SK-N-SH (cell line): Measurements from ENCODE around the gene BAIAP2.

Source experiments
- EP300 ChIP-seq, 2 experiments: IDR thresholded peaks; 2 replicates each; pipeline versions ENCODE4 v1.4.0 to v1.6.1; 2012; ENCODE audit warnings: borderline replicate concordance in 1 of 2, low read depth in 1 of 2, low read length in 1 of 2
- NFIC ChIP-seq: IDR thresholded peaks from 2 replicates; pipeline ENCODE4 v1.4.0; 2012; ENCODE audit warnings: borderline replicate concordance
- RAD21 ChIP-seq: IDR thresholded peaks from 2 replicates; pipeline ENCODE4 v1.6.1; 2012; ENCODE audit warnings: mild to moderate bottlenecking, low read length
- TF ChIP-seq, protein P1 (sequence below): IDR thresholded peaks from 2 replicates; pipeline ENCODE4 v1.6.1; 2012; ENCODE audit warnings: mild to moderate bottlenecking, low read depth, low read length, moderate library complexity
- TF ChIP-seq, protein P2 (sequence below): fragments of 200-600 bp; sonication (generic); IDR thresholded peaks from 2 replicates; pipeline ENCODE4 v1.6.1; 2017; ENCODE audit warnings: antibody characterized with exemption, mild to moderate bottlenecking, moderate library complexity
- TF ChIP-seq, protein P3 (sequence below): fragments of 150-350 bp; IDR thresholded peaks from 2 replicates; pipeline ENCODE4 v1.6.1; 2017; ENCODE audit warnings: antibody characterized with exemption, low read length, low read depth, borderline replicate concordance

- TF ChIP-seq, protein P1, sequence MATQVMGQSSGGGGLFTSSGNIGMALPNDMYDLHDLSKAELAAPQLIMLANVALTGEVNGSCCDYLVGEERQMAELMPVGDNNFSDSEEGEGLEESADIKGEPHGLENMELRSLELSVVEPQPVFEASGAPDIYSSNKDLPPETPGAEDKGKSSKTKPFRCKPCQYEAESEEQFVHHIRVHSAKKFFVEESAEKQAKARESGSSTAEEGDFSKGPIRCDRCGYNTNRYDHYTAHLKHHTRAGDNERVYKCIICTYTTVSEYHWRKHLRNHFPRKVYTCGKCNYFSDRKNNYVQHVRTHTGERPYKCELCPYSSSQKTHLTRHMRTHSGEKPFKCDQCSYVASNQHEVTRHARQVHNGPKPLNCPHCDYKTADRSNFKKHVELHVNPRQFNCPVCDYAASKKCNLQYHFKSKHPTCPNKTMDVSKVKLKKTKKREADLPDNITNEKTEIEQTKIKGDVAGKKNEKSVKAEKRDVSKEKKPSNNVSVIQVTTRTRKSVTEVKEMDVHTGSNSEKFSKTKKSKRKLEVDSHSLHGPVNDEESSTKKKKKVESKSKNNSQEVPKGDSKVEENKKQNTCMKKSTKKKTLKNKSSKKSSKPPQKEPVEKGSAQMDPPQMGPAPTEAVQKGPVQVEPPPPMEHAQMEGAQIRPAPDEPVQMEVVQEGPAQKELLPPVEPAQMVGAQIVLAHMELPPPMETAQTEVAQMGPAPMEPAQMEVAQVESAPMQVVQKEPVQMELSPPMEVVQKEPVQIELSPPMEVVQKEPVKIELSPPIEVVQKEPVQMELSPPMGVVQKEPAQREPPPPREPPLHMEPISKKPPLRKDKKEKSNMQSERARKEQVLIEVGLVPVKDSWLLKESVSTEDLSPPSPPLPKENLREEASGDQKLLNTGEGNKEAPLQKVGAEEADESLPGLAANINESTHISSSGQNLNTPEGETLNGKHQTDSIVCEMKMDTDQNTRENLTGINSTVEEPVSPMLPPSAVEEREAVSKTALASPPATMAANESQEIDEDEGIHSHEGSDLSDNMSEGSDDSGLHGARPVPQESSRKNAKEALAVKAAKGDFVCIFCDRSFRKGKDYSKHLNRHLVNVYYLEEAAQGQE, result no peak
- TF ChIP-seq, protein P2, sequence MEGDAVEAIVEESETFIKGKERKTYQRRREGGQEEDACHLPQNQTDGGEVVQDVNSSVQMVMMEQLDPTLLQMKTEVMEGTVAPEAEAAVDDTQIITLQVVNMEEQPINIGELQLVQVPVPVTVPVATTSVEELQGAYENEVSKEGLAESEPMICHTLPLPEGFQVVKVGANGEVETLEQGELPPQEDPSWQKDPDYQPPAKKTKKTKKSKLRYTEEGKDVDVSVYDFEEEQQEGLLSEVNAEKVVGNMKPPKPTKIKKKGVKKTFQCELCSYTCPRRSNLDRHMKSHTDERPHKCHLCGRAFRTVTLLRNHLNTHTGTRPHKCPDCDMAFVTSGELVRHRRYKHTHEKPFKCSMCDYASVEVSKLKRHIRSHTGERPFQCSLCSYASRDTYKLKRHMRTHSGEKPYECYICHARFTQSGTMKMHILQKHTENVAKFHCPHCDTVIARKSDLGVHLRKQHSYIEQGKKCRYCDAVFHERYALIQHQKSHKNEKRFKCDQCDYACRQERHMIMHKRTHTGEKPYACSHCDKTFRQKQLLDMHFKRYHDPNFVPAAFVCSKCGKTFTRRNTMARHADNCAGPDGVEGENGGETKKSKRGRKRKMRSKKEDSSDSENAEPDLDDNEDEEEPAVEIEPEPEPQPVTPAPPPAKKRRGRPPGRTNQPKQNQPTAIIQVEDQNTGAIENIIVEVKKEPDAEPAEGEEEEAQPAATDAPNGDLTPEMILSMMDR, result no peak
- TF ChIP-seq, protein P3, sequence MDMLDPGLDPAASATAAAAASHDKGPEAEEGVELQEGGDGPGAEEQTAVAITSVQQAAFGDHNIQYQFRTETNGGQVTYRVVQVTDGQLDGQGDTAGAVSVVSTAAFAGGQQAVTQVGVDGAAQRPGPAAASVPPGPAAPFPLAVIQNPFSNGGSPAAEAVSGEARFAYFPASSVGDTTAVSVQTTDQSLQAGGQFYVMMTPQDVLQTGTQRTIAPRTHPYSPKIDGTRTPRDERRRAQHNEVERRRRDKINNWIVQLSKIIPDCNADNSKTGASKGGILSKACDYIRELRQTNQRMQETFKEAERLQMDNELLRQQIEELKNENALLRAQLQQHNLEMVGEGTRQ, result no peak
- no peak for TF ChIP-seq NFIC
- TF ChIP-seq RAD21, result no peak
- no peak for TF ChIP-seq EP300 (IDR thresholded peaks at IDR 0.05; ENCODE audit: borderline replicate concordance in 1 of 2, low read depth in 1 of 2, low read length in 1 of 2)
Measured at GRCh38 chr17:81127526-81128177, 92.7 kb downstream of the BAIAP2 start.
